HG02610 (cell line): ENCODE data around the gene BRK1.
"Not testable (repeated sequence)": the region's sequence is repeated elsewhere in the genome, so short reads cannot be mapped to it uniquely, and the experiment has no call there.

Experiments
- ATAC-seq: cut with Tn5 transposase; IDR thresholded peaks from one replicate; pipeline ENCODE4 v1.9.1; 2021; ENCODE audit warnings: mild to moderate bottlenecking, moderate library complexity; ENCODE audit not compliant: unreplicated experiment

The BRK1 gene

DNA sequence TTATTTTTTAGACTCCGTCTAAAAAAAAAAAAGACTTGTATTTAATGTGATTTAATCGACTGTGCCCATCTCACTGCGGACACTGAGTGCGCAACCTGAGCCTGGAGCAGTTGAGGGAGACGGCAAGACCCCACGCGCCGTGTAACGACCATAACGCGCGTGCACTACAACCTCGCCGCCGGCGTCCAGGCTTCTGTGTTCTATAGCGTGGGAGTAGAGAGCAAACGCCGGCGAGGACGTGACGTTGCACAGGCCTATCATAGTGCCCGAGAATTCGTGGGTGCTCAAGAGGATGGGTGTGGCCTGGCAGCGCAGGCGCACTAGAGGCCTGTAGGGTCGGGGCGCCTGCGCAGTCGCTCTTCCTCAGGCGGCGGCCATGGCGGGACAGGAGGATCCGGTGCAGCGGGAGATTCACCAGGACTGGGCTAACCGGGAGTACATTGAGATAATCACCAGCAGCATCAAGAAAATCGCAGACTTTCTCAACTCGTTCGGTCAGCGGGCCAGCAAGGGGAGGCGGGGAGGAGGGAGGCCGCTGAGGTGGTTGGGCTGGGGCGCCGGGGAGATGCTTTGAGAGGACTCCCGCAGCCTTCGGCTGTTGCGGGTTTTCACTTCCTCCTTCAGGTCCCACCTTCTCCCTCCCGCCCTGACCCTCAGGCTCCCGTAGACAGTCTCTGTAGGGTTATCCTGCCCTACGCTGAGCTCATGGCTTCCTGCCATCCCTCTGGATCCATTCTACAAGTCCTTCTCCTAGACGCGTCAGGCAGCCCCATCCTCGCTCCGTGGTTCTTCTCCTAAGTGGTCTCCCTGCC is at the start of gene BRK1:
TSS of gene BRK1 (plus strand) at position 350 of the 812 bp plus-strand sequence. CDS start at position 377, 27 bp downstream.
- peak; percentile 96 for ATAC-seq

DNA sequence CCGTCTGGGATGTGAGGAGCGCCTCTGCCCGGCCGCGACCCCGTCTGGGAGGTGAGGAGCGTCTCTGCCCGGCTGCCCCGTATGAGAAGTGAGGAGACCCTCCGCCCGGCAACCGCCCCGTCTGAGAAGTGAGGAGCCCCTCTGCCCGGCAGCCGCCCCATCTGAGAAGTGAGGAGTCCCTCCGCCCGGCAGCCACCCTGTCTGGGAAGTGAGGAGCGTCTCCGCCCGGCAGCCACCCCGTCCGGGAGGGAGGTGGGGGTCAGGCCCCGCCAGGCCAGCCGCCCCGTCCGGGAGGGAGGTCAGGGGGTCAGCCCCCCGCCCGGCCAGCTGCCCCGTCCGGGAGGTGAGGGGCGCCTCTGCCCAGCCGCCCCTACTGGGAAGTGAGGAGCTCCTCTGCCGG is 45.4 kb upstream of the BRK1 start:
- not testable (repeated sequence) for ATAC-seq

DNA sequence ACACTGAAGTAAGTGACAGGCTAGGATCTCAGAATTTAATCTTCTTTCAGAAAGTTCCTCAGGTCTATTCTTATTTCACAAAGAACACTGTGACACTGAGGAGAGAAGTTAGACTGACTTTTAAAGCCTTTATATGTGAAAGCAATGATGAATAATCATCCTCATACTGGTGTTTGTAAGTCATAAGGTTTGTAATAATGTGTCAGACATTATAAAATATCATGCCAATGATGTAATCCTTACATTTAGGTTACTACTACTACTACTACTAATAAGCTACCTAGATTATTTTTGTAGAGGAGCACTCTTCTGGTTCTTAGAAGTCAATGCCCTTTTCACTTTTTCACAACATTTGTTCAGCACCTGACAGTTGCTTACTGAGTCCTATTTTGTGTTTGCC is 40.8 kb upstream of the BRK1 start:
- ATAC-seq = no peak

DNA sequence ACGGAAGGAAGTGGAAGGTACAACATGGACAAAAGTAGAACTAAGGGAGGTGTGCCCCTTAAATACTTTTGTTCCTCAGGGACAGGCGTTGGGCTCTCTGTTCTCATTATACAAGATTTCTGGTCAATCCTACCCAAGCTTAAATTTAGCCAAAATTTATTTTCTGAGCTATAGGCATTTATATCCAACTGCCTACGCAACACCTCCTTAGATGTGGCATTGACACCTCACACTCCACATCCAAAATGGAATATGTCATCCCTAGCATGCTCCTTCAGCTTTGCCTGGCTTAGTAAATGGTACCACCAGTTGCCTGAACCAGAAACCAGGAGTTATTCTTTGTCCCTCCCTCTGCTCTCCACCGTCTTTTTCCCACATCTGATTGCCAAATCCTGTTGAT is 33.6 kb upstream of the BRK1 start:
- ATAC-seq = no peak

DNA sequence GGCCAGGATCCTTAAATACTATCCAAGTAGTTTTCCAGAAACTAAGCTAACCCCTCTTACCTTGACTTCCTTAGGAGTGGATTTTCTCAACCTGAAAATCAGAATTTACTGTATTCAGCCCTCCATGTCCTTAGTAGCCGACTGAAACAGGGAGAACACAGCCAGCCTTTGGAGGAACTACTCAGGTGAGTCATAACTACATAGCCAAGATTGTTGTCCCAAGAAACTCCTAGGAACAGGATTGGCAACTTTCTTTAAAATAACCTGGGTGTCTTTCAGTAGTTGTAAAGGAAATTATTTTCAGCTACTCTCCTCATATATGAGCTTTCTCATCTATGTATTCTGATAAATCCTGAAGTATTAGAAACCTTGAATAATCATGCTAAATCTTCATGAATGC is 29.7 kb upstream of the BRK1 start:
- ATAC-seq = no peak

DNA sequence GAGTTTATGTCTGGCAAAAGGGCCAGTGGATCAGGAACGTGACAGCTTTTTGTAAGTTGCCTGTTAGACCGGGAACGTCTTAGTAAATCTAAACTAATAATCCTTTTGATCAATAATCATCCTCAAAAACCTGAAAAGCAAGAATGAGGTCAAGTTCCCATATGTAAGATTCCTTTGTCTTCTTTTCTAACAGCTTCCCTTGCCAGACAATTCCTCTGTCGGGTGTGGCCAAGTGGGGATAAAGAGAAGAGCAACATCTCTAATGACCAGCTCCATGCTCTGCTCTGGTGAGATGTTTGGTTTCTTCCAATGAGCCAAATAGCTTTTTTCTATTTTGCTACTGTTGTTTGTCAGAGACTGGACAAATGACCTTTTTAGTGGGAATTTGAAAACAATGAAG is 27.2 kb upstream of the BRK1 start:
- no peak for ATAC-seq

DNA sequence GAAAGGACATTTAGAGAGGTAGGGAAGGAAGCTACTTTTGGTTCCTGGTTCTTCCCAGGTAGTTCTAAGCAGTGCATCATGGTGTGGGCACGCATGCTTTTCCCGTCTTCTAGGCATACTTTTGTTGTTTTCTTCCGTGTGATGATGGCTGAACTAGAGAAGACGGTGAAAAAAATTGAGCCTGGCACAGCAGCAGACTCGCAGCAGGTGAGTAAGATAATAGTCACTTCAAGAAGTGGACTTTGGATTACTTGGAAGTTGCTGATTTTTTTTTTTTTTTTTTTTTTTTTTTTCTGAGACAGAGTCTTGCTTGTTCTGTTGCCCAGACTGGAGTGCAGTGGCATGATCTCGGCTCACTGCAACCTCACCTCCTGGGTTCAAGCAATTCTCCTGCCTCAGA is 25.3 kb upstream of the BRK1 start:
- ATAC-seq = no peak

DNA sequence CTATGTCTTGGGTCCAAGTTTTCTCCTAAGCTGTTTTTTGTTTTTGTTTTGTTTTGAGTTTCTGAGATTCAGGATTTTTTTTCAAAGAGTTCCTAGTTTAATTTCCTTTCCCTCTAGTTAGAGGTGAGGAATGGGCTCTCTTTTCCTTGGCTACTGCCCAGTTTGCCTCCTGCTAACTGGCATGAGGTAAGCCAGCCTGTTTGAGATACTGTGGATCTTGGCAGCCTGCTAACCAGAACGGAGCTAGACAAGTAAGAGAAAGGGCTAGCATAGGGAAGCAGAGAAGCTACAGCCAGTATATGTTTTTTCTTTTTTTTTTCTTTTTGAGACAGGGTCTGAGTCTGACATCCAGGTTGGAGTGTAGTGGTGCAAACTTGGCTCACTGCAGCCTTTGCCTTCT is 24.7 kb upstream of the BRK1 start:
- not testable (repeated sequence) for ATAC-seq

DNA sequence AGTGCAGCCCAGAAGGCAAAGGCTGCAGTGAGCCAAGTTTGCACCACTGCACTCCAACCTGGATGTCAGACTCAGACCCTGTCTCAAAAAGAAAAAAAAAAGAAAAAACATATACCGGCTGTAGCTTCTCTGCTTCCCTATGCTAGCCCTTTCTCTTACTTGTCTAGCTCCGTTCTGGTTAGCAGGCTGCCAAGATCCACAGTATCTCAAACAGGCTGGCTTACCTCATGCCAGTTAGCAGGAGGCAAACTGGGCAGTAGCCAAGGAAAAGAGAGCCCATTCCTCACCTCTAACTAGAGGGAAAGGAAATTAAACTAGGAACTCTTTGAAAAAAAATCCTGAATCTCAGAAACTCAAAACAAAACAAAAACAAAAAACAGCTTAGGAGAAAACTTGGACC is 24.1 kb upstream of the BRK1 start:
- ATAC-seq = not testable (repeated sequence)

DNA sequence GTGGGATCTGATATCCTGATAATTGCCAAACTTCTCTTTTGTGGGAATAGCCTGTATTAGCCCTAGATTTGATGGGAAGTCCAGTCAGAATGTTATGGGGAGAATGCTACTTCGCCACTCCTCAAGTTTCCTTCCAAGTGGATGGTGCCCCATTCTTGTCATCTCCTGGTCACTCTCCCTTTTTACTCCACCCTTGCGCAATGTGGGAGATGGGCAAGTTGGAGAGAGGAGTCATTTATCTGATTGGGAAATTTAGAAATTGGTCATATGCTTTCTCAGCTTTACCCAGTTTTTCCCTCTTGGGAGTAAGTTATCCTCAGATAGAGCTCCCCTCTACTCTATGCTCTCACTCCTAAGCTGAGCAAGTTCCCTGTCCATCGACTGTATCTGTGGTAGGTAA is 21.8 kb upstream of the BRK1 start:
- no peak for ATAC-seq

DNA sequence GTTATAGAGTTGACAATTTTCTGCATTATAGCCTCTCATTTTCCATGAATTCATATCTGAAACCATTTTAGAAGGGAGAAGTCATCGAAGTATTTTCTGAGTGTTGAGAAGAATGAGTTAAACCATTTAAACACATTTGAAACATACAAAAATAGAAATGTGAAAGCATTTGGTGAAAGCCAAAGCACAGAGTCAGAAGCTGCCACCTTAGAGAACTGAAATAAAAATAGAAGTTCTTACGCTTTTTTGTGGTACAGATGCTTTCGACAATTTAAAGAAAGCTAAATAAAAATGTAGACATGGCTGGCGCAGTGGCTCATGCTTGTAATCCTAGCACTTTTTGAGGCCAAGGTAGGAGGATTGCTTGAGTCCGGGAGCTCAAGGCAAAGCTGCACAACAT is 16.4 kb upstream of the BRK1 start:
- no peak for ATAC-seq

DNA sequence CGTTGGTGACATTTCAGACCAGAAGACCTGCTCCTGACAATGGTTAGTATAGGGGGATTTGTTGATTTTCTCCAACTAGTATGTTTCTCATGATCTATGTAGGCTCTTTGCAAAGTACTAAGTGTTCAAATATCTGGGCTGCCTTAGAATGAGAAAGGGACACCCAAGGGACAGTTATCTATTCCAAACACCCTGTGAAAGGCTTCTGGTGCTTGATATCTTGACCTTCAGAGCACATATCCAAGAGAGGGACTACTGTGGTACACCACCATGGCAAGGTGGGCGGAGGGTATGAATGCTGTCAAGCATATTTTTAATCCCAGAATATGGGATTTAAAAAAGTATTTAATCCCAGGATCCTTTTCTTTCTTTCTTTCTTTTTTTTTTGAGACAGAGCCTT is 8.6 kb upstream of the BRK1 start:
- ATAC-seq = no peak

DNA sequence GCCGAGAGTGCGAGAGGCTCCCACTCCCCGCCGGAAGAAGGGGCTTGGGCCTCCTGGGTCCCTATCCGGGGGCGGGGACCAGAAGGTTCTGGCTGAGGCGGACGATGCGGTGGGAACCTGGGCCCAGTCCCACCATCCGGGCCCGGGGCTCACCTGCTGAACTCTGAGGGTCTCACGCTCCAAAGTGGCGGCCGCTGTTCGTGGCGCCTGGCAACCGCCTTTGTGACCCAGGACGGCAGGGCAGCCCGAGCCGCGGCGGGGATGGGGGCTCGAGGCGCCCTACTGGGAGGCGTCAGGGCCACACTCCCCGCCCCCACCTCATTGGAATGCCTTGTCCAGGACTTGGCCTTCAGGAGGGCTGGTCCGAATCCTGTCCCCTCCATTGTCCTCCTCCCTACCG is 7.4 kb upstream of the BRK1 start, which contains the start of gene FANCD2OS:
TSS of gene FANCD2OS (minus strand) at position 165 of the 400 bp plus-strand sequence. CDS start 3,481 bp downstream, outside the sequence.
- ATAC-seq = no peak

DNA sequence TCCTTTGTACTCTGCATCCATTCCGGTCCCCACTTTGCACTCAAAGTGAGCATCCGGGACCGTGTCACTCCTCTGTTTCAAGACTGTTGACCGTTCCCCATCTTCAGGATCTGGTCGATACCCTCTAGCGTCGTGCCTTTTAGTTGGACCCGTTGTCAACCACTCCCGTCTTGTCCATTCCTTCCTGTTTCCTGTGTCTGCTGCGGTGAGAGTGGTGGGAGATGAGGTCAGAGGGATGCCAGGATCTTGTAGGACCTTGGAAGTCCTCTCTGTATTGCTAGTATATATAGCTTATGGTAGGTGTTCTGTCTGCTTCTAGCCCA is 624 bp downstream of the BRK1 start:
- ATAC-seq = no peak

DNA sequence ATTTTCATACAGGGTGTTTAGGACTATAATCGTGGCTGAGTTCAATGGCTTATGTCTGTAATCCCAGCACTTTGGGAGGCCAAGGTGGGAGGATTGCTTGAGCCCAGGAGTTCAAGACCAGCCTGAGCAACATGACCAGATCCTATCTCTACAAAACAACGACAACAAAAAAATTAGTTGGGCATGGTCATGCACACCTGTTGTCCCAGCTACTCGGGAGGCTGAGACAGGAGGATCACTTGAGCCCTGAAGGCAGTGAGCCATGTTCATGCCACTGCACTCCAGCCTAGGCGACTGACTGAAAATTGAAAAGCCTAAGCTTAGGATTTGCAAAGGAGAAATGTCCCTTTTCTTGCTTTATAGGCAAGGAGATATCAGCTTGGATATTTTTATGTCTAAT is 1.5 kb downstream of the BRK1 start:
- no peak for ATAC-seq

DNA sequence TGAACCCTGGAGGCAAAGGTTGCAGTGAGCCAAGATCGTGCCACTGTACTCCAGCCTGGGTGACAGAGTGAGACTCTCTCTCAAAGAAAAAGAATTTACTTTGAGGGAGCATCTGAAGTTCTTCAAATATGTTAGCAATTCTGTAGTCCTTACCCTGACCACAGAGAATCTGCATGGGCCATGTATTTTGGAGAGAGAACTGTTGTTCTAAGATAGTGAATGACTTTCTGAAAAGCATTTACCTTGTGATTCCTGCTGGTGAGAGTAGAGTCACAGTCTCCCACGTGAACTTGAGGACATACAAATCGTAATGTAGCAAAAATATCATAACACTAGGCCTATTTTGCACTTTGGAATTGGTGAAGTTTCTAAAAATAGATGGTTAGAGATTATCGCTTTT is 3.9 kb downstream of the BRK1 start:
- ATAC-seq = no peak

DNA sequence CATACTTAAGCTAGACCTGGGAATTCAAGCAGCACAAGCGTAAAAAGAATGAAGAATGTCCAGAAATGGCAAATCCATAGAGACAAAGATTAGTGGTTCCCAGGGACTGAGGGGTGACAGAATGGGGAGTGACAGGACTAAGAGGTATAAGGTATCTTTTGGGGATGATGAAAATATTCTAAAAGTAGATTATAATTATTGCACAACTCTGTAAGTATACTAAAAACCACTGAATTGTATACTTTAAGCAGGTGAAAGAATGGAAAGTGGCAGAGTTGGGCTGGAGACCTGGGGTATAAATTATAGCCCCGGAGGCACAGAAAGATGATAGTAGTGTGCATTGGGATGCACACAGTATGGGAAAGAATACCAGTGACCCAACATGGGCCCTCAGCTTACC is 5.6 kb downstream of the BRK1 start:
- ATAC-seq = no peak

DNA sequence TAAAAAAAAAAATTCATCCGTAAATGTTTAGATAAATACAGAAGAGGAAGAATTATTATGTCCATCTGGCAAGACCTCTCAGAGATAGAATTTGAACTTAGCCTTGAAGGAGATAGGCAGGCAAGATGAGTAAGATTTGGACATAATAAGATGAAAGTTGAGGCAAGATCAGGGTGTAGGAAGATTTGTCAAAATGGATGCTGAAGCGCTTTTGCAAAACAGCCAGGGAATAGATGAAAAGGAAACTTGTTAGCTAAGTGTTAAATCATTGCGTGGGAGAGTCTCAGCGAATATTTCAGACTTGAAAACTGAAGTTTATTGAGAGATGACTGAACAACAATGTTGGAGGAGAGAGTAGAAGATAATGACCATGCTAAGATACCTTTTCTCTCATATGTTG is 7.2 kb downstream of the BRK1 start:
- ATAC-seq = no peak

DNA sequence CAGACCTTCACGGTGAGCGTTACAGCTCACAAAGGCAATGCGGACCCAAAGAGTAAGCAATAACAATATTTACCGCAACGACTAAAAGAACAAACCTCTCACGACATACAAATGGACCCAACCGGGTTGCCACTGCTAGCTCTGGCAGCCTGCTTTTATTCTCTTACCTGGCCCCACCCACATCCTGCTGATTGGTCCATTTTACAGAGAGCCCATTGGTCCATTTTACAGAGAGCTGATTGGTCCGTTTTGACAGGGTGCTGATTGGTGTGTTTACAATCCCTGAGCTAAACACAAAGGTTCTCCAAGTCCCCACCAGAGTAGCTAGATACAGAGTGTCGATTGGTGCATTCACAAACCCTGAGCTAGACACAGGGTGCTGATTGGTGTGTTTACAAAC is 20.4 kb downstream of the BRK1 start:
- not testable (repeated sequence) for ATAC-seq

DNA sequence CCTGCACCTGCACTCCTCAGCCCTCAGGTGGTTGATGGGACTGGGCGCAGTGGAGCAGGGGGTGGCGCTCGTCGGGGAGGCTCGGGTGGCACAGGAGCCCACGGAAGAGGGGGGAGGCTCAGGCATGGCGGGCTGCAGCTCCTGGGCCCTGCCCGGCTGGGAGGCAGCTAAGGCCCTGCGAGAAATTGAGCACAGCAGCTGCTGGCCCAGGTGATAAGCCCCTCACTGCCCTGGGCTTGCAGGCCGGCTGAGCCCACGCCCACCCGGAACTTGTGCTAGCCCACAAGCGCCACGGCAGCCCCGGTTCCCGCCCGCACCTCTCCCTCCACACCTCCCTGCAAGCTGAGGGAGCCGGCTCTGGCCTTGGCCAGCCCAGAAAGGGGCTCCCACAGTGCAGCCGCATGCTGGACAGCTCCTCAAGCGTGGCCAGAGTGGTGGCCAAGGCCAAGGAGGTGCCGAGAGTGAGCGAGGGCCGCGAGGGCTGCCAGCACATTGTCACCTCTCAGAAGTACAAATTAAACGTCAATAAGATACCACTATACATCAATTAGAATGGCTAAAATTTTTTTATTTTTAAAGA is 21.0 kb downstream of the BRK1 start:
- no peak for ATAC-seq

DNA sequence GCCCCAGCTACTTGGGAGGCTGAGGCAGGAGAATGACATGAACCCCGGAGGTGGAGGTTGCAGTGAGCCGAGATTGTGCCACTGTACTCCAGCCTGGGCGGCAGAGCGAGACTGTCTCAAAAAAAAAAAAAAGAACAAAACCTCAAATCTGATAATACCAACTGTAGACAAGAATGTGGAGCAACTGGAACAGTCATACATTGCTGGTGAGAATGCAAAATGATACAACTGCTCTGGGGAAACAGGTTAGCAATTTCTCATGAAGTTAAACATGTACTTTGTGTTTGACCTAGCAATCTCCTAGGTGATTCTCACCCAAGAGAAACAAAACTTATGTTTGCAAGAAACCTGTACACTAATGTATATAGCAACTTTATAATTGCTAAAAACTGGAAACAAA is 21.7 kb downstream of the BRK1 start:
- no peak for ATAC-seq

DNA sequence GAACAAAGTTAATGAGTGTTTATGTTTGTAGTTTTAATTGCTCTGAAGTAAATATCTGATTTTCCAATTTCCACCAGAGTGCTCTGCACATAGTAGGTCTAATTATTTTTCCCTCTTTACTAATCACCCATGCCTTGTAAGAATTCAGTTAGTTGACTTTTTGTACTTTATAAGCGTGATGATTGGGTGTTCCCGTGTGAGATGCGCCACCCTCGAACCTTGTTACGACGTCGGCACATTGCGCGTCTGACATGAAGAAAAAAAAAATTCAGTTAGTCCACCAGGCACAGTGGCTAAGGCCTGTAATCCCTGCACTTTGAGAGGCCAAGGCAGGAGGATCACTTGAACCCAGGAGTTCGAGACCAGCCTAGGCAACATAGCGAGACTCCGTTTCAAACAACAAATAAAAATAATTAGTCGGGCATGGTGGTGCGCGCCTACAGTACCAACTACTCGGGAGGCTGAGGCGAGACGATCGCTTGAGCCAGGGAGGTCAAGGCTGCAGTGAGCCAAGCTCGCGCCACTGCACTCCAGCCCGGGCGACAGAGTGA is 25.6 kb downstream of the BRK1 start:
- no peak for ATAC-seq
